Hepatocyte (in vitro differentiated cells): ENCODE measurements around the gene TCF12. TPM values are rescaled to one million over a fixed set of nuclear protein-coding genes. Genes with fewer than 3 reads are reported as not detected.

ENCODE experiments used
- DNase-seq: peaks from one replicate; pipeline ENCODE4 v3.0.0-alpha.2; 2016; ENCODE audit warnings: low spot score
- H2AFZ ChIP-seq: fragments of 200-600 bp; sonication (generic); 2 replicates; pipeline ENCODE4 v1.6.0; 2016; ENCODE audit warnings: antibody characterized with exemption, mild to moderate bottlenecking
- H3K27ac ChIP-seq: fragments of 200-600 bp; sonication (generic); 2 replicates; pipeline ENCODE4 v1.5.1; 2016; ENCODE audit warnings: mild to moderate bottlenecking
- H3K27me3 ChIP-seq: fragments of 200-600 bp; sonication (generic); 2 replicates; pipeline ENCODE4 v1.6.1; 2016
- H3K36me3 ChIP-seq: fragments of 200-600 bp; sonication (generic); replicated peaks from 2 replicates; pipeline ENCODE4 v1.5.1; 2016; ENCODE audit warnings: low read depth; ENCODE audit not compliant: insufficient read depth
- H3K4me1 ChIP-seq: fragments of 200-600 bp; sonication (generic); 2 replicates; pipeline ENCODE4 v1.5.1; 2016; ENCODE audit warnings: mild to moderate bottlenecking, moderate library complexity; ENCODE audit not compliant: insufficient read depth
- H3K4me2 ChIP-seq: fragments of 200-600 bp; sonication (generic); 2 replicates; pipeline ENCODE4 v1.6.0; 2016
- H3K4me3 ChIP-seq: fragments of 200-600 bp; sonication (generic); 2 replicates; pipeline ENCODE4 v1.5.1; 2016; ENCODE audit warnings: mild to moderate bottlenecking
- H3K79me2 ChIP-seq: fragments of 200-600 bp; sonication (generic); 2 replicates; pipeline ENCODE4 v1.6.0; 2017; ENCODE audit warnings: mild to moderate bottlenecking
- H3K9me2 ChIP-seq: fragments of 200-600 bp; sonication (generic); replicated peaks from 2 replicates; pipeline ENCODE4 v1.6.0; 2017; ENCODE audit warnings: mild to moderate bottlenecking; ENCODE audit not compliant: insufficient read depth
- H3K9me3 ChIP-seq: fragments of 200-600 bp; sonication (generic); 2 replicates; pipeline ENCODE4 v1.5.1; 2016; ENCODE audit warnings: low read depth, mild to moderate bottlenecking
- H4K20me1 ChIP-seq: fragments of 200-600 bp; sonication (generic); 2 replicates; pipeline ENCODE4 v1.6.0; 2016; ENCODE audit warnings: mild to moderate bottlenecking; ENCODE audit not compliant: insufficient read depth, poor library complexity, severe bottlenecking
- CTCF ChIP-seq: fragments of 200-600 bp; sonication (generic); IDR thresholded peaks from 2 replicates; pipeline ENCODE4 v1.5.1; 2016; ENCODE audit warnings: antibody characterized with exemption, mild to moderate bottlenecking; ENCODE audit not compliant: poor library complexity
- EZH2 ChIP-seq: fragments of 200-600 bp; sonication (generic); IDR thresholded peaks from 2 replicates; pipeline ENCODE4 v1.6.1; 2016; ENCODE audit warnings: antibody characterized with exemption, mild to moderate bottlenecking, borderline replicate concordance
- EZH2phosphoT487 ChIP-seq: fragments of 200-600 bp; sonication (generic); IDR thresholded peaks from one replicate; pipeline ENCODE4 v1.6.1; 2018; ENCODE audit warnings: antibody characterized with exemption, mild to moderate bottlenecking, low read depth, moderate library complexity; ENCODE audit not compliant: unreplicated experiment, severe bottlenecking
- WGBS: methylation state at CpG from one replicate; pipeline ENCODE4 v1.1.6; 2016; ENCODE audit warnings: low lambda C conversion rate; ENCODE audit errors: missing lambda C conversion rate; 5-methylcytosine and 5-hydroxymethylcytosine counted together
- polyA plus RNA-seq: library from polyadenylated mRNA; unstranded; fragments of >200 nt; fragmentation: Nextera tagmentation; extraction: Ambion mirVana; gene quantifications from 2 replicates; pipeline ENCODE4 v1.2.1, GENCODE V29; 2016
- total RNA-seq: library from RNA; depleted of rRNA; stranded (reverse); fragments of >200 nt; gene quantifications from 2 replicates; pipeline ENCODE4 v1.2.3, GENCODE V29; 2014

The TCF12 gene
- total and polyA plus RNA-seq, 2 experiments from 2014 or later, result 42.0 to 93.2 TPM

- Histone ChIP-seq H3K4me1 (peaks cover 23% of the 10 kb centered on the region), H3K27ac (peak overlapping the region; percentile 61), H3K4me2 (peak overlapping the region; percentile 77)
These were observed 4.7 kb downstream of the TCF12 start for GRCh38 chr15:56923174-56923591.

GRCh38 chr15:56927816-56928215, 9.4 kb downstream of the TCF12 start:
- Histone ChIP-seq H3K36me3 (no peaks in the 10 kb centered on the region), H3K9me3 (no peaks in the 10 kb centered on the region), H2AFZ (no peak overlapping the region), H3K9me2 (no peaks in the 10 kb centered on the region), H3K27me3 (no peaks in the 10 kb centered on the region), H3K79me2 (peaks cover 98% of the 10 kb centered on the region), H3K27ac (no peak overlapping the region), H3K4me3 (no peak overlapping the region), H4K20me1 (peaks cover 46% of the 10 kb centered on the region), H3K4me2 (no peak overlapping the region), H3K4me1 (peaks cover 32% of the 10 kb centered on the region)
- TF ChIP-seq EZH2, result no peak
- TF ChIP-seq CTCF, result no peak
- no peak for TF ChIP-seq EZH2phosphoT487
- no peak for DNase-seq
- WGBS, result 82% methylated on average over 1 of the region's 1 CpG

More at GRCh38 chr15:56923174-56923591, 4.7 kb downstream of the TCF12 start:
- no peaks in the 10 kb centered on the region for H3K36me3 ChIP-seq
- no peak overlapping the region for H2AFZ ChIP-seq
- no peak overlapping the region for H3K4me3 ChIP-seq
- H3K79me2 ChIP-seq, result peaks cover 95% of the 10 kb centered on the region
- no peaks in the 10 kb centered on the region for H3K27me3 ChIP-seq
- DNase-seq, result no peak
- no peak for TF ChIP-seq EZH2phosphoT487
- TF ChIP-seq CTCF, result no peak
- no peak for TF ChIP-seq EZH2
- no peaks in the 10 kb centered on the region for H3K9me2 ChIP-seq
- H4K20me1 ChIP-seq, result peaks cover 31% of the 10 kb centered on the region
- 51% methylated on average over 3 of the region's 3 CpGs for WGBS
- H3K9me3 ChIP-seq, result no peaks in the 10 kb centered on the region

- Histone ChIP-seq H3K9me3 (no peaks in the 10 kb centered on the region), H3K4me2 (peak overlapping the region; percentile 27), H3K27ac (peak overlapping the region; percentile 59), H3K27me3 (no peaks in the 10 kb centered on the region), H3K36me3 (no peaks in the 10 kb centered on the region), H4K20me1 (peaks cover 48% of the 10 kb centered on the region), H3K79me2 (peaks cover 98% of the 10 kb centered on the region), H2AFZ (no peak overlapping the region), H3K9me2 (no peaks in the 10 kb centered on the region), H3K4me3 (no peak overlapping the region), H3K4me1 (peaks cover 36% of the 10 kb centered on the region)
- TF ChIP-seq EZH2 (no peak), CTCF (no peak), EZH2phosphoT487 (no peak)
- peak; percentile 30 for DNase-seq
These were observed 11.0 kb downstream of the TCF12 start for GRCh38 chr15:56929399-56929798.

- no peaks in the 10 kb centered on the region for H3K9me3 ChIP-seq
- peaks cover 98% of the 10 kb centered on the region for H3K79me2 ChIP-seq
- H3K4me2 ChIP-seq, result peak overlapping the region; percentile 27
- H3K9me2 ChIP-seq, result no peaks in the 10 kb centered on the region
- peak overlapping the region; percentile 59 for H3K27ac ChIP-seq
- no peaks in the 10 kb centered on the region for H3K27me3 ChIP-seq
- peaks cover 46% of the 10 kb centered on the region for H4K20me1 ChIP-seq
- H3K4me1 ChIP-seq, result peaks cover 36% of the 10 kb centered on the region
- WGBS, result 93% methylated on average over 3 of the region's 3 CpGs
- no peak for TF ChIP-seq EZH2phosphoT487
- no peak for TF ChIP-seq CTCF
- no peak for TF ChIP-seq EZH2
- no peak for DNase-seq
- no peak overlapping the region for H3K4me3 ChIP-seq
- no peak overlapping the region for H2AFZ ChIP-seq
- H3K36me3 ChIP-seq, result no peaks in the 10 kb centered on the region
These were observed 11.5 kb downstream of the TCF12 start for GRCh38 chr15:56929933-56930332.
